ENCODE data around the gene LRG1. TPM values are rescaled to one million over a fixed set of nuclear protein-coding genes. Genes with fewer than 3 reads are reported as not detected.
"Not testable (repeated sequence)": the region's sequence is repeated elsewhere in the genome, so short reads cannot be mapped to it uniquely, and the experiment has no call there.

LRG1 gene
- total RNA-seq, 1 donor from 2014 or later: 1.2 TPM

DNA sequence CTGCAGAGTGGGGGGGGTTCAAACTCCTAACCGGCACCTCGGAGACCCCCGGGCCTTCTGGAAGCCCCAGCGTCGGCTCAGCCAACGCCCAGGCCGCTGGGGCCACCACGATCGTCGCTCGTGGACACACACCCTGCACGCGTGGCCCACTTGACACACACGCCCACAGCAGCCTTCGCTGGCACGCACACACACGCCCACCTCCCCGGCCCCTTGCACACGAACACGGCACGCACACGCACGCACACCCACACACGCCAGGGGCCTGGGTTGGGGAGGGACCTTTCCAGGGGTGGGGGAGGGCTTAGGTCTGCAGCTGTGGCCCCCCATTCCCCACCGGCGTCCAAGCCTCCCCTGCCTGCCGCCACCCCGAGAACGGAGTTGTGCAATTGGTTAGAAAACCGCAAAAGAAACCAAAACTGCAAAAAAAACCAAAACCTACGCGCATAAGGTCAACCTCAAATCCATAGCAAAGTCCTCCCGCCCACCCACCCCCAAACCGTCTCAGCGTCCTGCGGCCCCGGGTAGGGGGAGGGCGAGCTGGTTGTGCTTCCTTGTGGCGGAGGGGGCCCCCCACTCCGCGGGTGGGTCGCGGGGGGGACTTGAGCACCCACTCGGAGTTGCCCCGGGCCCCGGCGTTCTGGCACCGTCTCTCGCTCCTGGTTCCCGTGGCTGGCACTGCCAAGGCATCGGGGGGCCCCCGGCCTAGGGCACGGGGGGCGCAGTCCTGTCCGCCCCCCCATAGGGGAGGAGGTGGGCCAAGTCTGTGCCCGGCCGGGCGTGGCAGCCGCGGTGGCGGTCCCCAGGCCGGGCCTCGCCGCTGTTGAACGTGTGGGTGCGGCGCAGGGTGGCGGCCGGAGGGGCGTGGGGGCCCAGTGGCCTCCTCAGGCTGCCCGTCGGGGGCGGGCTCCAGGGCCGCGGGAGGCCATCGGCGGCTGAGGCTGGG, 3.3 kb upstream of the LRG1 start:
- TF ChIP-seq, protein P1, sequence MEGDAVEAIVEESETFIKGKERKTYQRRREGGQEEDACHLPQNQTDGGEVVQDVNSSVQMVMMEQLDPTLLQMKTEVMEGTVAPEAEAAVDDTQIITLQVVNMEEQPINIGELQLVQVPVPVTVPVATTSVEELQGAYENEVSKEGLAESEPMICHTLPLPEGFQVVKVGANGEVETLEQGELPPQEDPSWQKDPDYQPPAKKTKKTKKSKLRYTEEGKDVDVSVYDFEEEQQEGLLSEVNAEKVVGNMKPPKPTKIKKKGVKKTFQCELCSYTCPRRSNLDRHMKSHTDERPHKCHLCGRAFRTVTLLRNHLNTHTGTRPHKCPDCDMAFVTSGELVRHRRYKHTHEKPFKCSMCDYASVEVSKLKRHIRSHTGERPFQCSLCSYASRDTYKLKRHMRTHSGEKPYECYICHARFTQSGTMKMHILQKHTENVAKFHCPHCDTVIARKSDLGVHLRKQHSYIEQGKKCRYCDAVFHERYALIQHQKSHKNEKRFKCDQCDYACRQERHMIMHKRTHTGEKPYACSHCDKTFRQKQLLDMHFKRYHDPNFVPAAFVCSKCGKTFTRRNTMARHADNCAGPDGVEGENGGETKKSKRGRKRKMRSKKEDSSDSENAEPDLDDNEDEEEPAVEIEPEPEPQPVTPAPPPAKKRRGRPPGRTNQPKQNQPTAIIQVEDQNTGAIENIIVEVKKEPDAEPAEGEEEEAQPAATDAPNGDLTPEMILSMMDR (conservative IDR thresholded peaks at IDR 0.05): no peak
- Mint-ChIP-seq H3K9me3 (no peaks in the 10 kb centered on the region), H3K4me1 (ENCODE audit: unreplicated experiment) (peaks cover 7% of the 10 kb centered on the region), H3K27ac (no peak overlapping the region), H3K36me3 (no peaks in the 10 kb centered on the region), H3K4me3 (no peak overlapping the region), H3K27me3 (no peaks in the 10 kb centered on the region)
- DNase-seq (ENCODE audit: extremely low spot score, unreplicated experiment): no peak

DNA sequence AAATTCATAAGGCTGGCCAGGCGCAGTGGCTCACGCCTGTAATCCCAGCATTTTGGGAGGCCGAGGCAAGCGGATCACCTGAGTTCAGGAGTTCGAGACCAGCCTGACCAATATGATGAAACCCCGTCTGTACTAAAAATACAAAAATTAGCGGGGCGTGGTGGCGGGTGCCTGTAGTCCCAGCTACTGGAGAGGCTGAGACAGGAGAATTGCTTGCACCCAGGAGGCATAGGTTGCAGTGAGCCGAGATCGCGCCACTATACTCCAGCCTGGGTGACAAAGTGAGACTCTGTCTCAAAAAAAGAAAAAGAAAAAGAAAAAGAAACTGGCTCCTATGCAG, 1.9 kb upstream of the LRG1 start:
- H3K27ac Mint-ChIP-seq; DNase-seq (ENCODE audit: extremely low spot score, unreplicated experiment); H3K36me3 Mint-ChIP-seq; H3K4me1 Mint-ChIP-seq (ENCODE audit: unreplicated experiment); H3K27me3 Mint-ChIP-seq; H3K4me3 Mint-ChIP-seq; H3K9me3 Mint-ChIP-seq: not testable (repeated sequence)

DNA sequence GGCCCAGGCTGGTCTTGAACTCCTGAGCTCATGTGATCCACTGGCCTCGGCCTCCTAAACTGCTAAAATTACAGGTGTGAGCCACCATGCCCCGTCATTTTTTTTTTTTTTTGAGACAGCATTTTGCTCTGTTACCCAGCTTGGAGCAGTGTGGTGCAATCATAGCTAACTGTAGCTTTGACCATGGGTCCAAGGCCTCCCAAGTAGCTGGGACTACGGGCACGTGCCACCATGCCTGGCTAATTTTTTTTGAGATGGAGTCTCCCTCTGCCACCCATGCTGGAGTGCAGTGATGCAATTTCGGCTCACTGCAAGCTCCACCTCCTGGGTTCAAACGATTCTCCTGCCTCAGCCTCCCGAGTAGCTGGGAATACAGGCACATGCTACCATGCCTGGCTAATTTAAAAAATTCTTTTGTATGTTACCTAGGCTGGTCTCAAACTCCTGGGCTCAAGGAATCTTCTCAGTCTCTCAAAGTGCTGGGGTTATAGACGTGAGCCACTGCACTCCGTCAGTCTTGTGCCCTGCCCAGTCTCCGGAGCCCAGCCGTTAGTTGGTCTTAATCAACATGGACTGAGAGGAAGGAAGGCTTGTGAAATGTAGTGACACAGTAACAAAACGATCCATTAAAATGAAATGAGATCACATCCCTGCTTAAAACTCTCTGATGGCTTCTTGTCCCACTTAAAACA, 1.4 kb upstream of the LRG1 start:
- Mint-ChIP-seq H3K36me3 (no peaks in the 10 kb centered on the region), H3K27me3 (no peaks in the 10 kb centered on the region), H3K9me3 (no peaks in the 10 kb centered on the region), H3K27ac (no peak overlapping the region), H3K4me1 (ENCODE audit: unreplicated experiment) (peaks cover 7% of the 10 kb centered on the region), H3K4me3 (no peak overlapping the region)
- TF ChIP-seq, protein P1 (conservative IDR thresholded peaks at IDR 0.05): no peak
- no peak for DNase-seq (ENCODE audit: extremely low spot score, unreplicated experiment)

DNA sequence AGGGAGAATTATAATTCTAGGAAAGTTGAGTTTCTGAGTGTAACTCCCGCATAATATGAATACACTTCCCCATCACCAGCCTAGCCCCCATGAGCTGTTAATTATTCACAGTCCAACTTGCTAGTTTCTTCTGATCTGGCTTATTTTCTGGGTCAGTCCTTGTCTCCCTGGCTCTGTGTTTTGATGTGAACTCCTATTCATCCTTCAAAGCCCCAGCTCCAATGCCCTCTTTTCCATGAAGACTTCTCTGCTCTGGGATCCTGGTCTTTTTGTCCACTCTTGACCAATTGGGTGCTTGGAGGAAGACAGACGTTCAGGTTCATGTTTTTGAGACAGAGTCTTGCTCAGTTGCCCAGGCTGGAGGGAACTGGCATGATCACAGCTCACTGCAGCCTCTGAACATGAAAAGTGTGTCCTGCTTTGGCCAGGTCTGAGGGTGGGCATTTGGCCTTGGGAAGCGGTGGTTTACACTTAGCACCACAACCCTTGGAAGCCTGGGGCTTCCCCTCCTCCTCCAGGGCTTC, 605 bp downstream of the LRG1 start:
- Mint-ChIP-seq H3K27ac (no peak overlapping the region), H3K36me3 (no peaks in the 10 kb centered on the region), H3K9me3 (no peaks in the 10 kb centered on the region), H3K4me1 (ENCODE audit: unreplicated experiment) (peaks cover 7% of the 10 kb centered on the region), H3K4me3 (no peak overlapping the region), H3K27me3 (peaks cover 3% of the 10 kb centered on the region)
- no peak for DNase-seq (ENCODE audit: extremely low spot score, unreplicated experiment)
- TF ChIP-seq, protein P1 (conservative IDR thresholded peaks at IDR 0.05): no peak

DNA sequence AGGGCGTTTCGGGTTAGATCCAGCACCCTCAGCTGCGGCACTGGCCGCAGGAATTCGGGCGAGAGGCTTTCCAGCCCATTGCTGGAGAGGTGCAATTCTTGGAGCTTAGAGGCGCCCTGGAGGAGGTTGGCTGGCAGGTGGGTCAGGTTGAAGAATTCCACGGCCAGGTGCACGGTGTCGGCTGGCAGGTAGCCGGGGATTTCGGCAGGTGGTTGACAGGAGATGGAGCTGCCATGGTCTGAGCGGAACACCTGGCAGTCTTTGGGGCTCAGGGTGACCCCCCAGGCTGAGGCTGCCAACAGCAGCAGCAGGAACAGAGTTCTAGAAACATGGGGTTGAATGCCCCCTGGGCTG, 1.3 kb downstream of the LRG1 start:
- no peaks in the 10 kb centered on the region for H3K9me3 Mint-ChIP-seq
- DNase-seq (ENCODE audit: extremely low spot score, unreplicated experiment): no peak
- no peaks in the 10 kb centered on the region for H3K36me3 Mint-ChIP-seq
- peaks cover 7% of the 10 kb centered on the region for H3K4me1 Mint-ChIP-seq (ENCODE audit: unreplicated experiment)
- H3K27me3 Mint-ChIP-seq: peaks cover 3% of the 10 kb centered on the region
- TF ChIP-seq, protein P1 (conservative IDR thresholded peaks at IDR 0.05): no peak
- H3K27ac Mint-ChIP-seq: no peak overlapping the region
- H3K4me3 Mint-ChIP-seq: no peak overlapping the region

Measured in type B pancreatic cell (in vitro differentiated cells).